Measurements from ENCODE around the gene GCLC.

GCLC gene

DNA sequence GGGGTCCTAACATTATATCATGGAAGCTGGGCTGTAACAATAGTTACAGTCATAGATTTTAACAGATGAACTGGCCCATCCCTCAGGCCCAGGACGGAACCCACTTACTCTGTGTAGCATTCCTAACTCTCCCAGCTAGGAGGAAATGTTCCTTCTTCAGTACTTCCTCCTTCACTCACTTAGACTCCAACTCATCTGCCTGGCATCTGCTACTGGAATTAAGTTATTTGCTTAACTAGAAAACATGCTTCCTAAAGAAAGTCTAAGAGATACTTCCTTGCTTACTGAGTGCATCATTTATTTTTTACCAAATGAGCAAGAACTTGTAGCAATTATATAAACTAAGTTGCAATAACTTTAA, 20.5 kb downstream of the GCLC start:
- no peak for DNase-seq (ENCODE audit: low spot score)

- no peak for DNase-seq (ENCODE audit: low spot score)
These were observed 21.1 kb downstream of the GCLC start for GRCh38 chr6:53523511-53524454.

DNA sequence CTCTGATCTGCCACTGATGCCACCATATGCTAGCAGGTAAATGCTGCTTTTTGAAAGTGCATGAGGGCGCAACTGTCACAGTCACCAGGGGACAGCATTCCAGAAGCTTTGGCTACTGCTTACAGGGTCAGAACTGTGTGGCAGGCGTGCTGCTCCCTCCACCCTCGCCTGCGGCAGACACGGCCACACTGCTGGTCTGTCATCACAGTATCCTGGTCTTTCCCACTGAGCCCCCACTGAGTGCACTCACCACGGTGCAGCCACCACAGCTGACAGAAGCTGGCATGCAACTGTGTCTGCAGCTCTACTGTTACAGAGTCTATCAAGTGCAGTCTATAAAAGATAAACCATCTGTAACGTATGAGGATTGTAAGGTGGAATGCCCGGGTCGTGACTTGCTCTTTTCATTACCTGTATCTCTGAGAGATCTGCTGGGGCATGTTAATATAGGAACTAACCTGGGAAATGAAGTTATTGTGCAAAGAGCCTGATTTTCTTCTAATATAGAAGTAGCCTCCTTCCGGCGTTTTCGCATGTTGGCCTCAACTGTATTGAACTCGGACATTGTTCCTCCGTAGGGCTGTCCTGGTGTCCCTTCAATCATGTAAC, 24.5 kb downstream of the GCLC start:
- no peak for DNase-seq (ENCODE audit: low spot score)

DNA sequence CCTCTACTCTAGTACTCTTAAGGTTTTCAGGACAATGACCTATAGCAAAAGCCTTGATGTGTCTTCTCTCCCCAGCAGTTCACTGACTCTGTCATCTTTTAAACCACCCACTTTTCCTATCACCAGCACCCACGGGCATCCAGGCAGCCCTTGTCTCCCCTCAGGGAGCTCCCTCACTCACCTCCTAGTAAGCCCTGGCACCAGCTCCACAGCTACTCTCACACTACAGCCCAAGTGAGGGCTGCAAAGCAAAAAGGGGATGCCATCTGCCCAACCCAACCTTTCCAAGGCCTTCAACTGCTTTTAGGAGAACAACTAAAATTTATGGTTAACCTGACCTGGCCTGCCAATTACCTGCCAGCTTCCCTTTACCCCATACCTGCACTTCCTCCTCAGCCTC, 26.0 kb downstream of the GCLC start:
- no peak for DNase-seq (ENCODE audit: low spot score)

DNA sequence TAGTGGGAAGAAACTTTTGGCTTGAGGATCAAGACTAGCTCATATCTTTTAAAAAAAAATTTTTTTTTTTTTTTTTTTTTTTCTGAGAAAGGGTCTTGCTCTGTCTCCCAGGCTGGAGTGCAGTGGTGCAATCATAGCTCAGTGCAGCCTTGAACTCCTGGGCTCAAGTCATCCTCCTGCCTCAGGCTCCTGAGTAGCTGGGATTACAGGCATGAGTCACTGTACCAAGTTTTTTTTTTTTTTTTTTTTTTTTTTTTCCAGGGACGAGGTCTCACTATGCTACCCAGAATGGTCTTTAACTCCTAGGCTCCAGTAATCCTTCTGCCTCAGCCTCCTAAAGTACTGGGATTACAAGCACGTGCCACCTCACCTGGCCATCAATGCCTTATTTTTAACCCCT, 27.9 kb downstream of the GCLC start:
- DNase-seq (ENCODE audit: low spot score), result no peak

GRCh38 chr6:53514677-53515076, 30.2 kb downstream of the GCLC start:
- no peak for DNase-seq (ENCODE audit: low spot score)

- DNase-seq (ENCODE audit: low spot score), result no peak
These were observed 31.4 kb downstream of the GCLC start for GRCh38 chr6:53513519-53513966.

- DNase-seq (ENCODE audit: low spot score), result no peak
These were observed 31.8 kb downstream of the GCLC start for GRCh38 chr6:53513056-53513455.

DNA sequence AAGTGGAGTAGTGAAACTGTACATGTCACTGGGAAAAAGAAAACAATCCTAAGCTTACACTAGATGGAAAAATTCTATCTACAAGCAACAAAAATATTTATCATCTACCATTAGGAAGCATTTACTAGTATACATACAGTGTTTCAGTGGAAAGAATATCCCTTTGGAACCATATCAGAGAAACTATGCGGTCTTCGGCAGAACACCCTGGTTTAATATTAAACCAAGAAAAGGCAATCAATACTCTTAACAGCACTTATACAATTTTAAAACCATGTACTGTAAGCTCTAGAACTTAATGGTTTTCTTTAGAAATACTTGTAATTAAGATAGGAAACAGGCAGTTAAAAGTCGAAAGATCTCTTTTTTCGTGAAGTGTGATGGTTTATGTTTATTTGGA, 32.3 kb downstream of the GCLC start:
- no peak for DNase-seq (ENCODE audit: low spot score)

- no peak for DNase-seq (ENCODE audit: low spot score)
These were observed 34.2 kb downstream of the GCLC start for GRCh38 chr6:53510746-53511145.

GRCh38 chr6:53506872-53507271, 38.0 kb downstream of the GCLC start:
- no peak for DNase-seq (ENCODE audit: low spot score)

- DNase-seq (ENCODE audit: low spot score), result no peak
These were observed 40.4 kb downstream of the GCLC start for GRCh38 chr6:53504512-53504911.

- no peak for DNase-seq (ENCODE audit: low spot score)
These were observed 41.8 kb downstream of the GCLC start for GRCh38 chr6:53503060-53503459.

DNA sequence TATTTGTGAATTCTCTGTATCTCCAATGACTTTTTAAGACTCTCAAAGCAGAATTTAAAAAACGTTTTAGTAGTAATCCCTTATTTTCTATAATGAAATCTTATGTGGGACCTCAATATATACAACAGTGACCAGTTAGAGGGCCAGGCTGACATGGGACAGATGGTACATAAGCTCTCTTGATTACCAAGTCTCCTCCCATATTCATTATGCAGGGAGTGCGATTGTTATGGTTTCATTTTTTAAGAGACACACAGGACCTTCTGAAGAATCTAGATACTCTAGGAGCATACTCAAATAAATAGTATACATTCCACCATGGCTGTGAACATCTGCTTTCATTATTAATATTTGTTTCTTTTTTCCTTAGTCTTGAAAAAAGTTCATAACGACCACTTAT, 43.5 kb downstream of the GCLC start:
- no peak for DNase-seq (ENCODE audit: low spot score)

DNA sequence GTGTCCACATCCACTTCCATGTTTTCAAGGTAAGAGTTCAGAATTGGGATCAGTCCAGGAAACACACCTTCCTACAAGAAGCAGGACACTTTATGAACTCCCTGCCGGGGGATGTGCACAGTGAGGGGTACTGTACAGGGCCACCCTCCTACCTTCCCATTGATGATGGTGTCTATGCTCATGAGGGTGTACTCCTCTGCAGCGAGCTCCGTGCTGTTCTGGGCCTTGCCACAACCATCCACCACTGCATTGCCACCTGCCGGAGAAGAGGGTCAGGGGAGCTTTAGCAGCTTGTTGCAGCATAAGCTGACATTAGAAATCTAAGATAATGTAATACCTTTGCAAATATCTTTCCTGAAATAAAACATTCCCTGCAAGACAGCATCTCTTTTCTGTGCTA, 44.8 kb downstream of the GCLC start:
- no peak for DNase-seq (ENCODE audit: low spot score)

GRCh38 chr6:53499094-53499493, 45.8 kb downstream of the GCLC start:
- DNase-seq (ENCODE audit: low spot score), result no peak

DNA sequence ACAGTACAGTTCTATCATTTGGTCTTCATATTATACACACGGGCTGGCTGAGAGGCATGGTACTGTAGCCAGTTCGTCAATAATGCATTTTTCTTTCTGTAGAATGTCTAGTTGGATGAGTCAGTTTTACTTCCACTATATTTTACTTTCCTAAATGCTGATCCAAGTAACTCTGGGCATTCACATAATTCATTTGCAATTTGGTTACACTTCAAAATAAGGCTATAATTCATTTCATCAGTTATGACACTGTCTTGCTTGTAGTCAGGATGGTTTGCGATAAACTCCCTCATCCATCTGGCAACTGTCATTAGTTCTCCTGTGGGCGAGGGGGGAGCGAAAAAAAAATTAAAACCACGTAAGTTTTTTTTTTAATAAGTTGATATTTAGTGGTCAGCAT, 46.3 kb downstream of the GCLC start:
- DNase-seq (ENCODE audit: low spot score), result no peak

GRCh38 chr6:53497905-53498304, 47.0 kb downstream of the GCLC start:
- DNase-seq (ENCODE audit: low spot score), result no peak

DNA sequence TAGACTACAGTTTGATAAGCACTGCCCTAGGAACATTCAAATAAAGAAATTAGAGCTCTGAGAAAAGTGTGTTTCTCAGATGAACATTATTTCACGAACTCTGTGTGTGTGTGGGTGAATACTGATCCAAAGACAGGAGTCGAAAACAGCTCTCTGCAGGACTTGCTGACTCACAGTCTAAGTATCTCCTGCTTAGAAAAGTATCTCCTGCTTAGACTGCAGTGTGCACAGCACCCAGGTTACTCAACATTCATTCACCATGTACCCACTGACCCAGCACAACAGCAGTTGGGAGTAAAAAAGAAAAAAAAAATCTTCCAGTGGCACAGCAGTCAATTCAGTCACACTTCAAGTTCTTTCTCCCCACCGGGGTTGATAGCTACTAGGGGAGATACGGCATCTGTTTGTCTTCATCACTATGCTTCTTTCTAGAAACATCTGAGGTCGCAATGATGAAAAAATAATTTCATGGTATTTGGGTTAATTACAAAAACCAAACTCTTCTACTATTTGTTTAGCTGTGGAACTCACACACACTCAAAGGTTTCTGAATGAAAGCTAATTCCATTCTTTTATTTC, 48.0 kb downstream of the GCLC start:
- no peak for DNase-seq (ENCODE audit: low spot score)

- DNase-seq (ENCODE audit: low spot score), result no peak
These were observed 49.1 kb downstream of the GCLC start for GRCh38 chr6:53495506-53496499.

GRCh38 chr6:53494076-53494475, 50.8 kb downstream of the GCLC start:
- DNase-seq (ENCODE audit: low spot score), result no peak

GRCh38 chr6:53493635-53494025, 51.3 kb downstream of the GCLC start:
- DNase-seq (ENCODE audit: low spot score), result no peak
